Neural progenitor cell (in vitro differentiated cells): Measurements from ENCODE around the gene SINHCAF. TPM values are rescaled to one million over a fixed set of nuclear protein-coding genes. Genes with fewer than 3 reads are reported as not detected.

Source experiments
- DNase-seq: peaks from one replicate; pipeline ENCODE4 v3.0.0-alpha.2; 2016; ENCODE audit warnings: low spot score
- H2AFZ ChIP-seq: fragments of 200-600 bp; sonication (generic); replicated peaks from 2 replicates; pipeline ENCODE4 v1.6.1; 2016; ENCODE audit warnings: antibody characterized with exemption
- H3F3A ChIP-seq: fragments of 200-600 bp; sonication (generic); 2 replicates; pipeline ENCODE4 v1.6.1; 2016; ENCODE audit warnings: antibody characterized with exemption, low read depth
- H3K27ac ChIP-seq: fragments of 200-600 bp; sonication (generic); 2 replicates; pipeline ENCODE4 v1.5.1; 2016; ENCODE audit warnings: mild to moderate bottlenecking
- H3K27me3 ChIP-seq: fragments of 200-600 bp; sonication (generic); 2 replicates; pipeline ENCODE4 v1.6.1; 2016; ENCODE audit warnings: mild to moderate bottlenecking, moderate library complexity
- H3K36me3 ChIP-seq: fragments of 200-600 bp; sonication (generic); 2 replicates; pipeline ENCODE4 v1.5.1; 2016
- H3K4me1 ChIP-seq: fragments of 200-600 bp; sonication (generic); 2 replicates; pipeline ENCODE4 v1.6.1; 2016; ENCODE audit warnings: mixed run types
- H3K4me2 ChIP-seq: fragments of 200-600 bp; sonication (generic); 2 replicates; pipeline ENCODE4 v1.6.1; 2016
- H3K4me3 ChIP-seq: fragments of 200-600 bp; sonication (generic); 2 replicates; pipeline ENCODE4 v1.5.1; 2016
- H3K79me2 ChIP-seq: fragments of 200-600 bp; sonication (generic); 2 replicates; pipeline ENCODE4 v1.6.1; 2016; ENCODE audit warnings: low read depth
- H3K9ac ChIP-seq: fragments of 200-600 bp; sonication (generic); 2 replicates; pipeline ENCODE4 v1.6.1; 2016
- H3K9me3 ChIP-seq: fragments of 200-600 bp; sonication (generic); 2 replicates; pipeline ENCODE4 v1.5.1; 2016; ENCODE audit warnings: low read depth
- H4K20me1 ChIP-seq: fragments of 200-600 bp; sonication (generic); 2 replicates; pipeline ENCODE4 v1.6.1; 2016; ENCODE audit warnings: low read depth
- H3K27ac Mint-ChIP-seq: 3 replicates; pipeline ENCODE4 v1.8.0; 2021; ENCODE audit warnings: mixed read lengths
- H3K27me3 Mint-ChIP-seq: 2 replicates; pipeline ENCODE4 v1.8.0; 2022; ENCODE audit warnings: low read depth, mild to moderate bottlenecking, inconsistent platforms, moderate library complexity, mixed read lengths; ENCODE audit not compliant: insufficient read depth
- H3K36me3 Mint-ChIP-seq: 3 replicates; pipeline ENCODE4 v1.8.0; 2021; ENCODE audit warnings: mixed read lengths
- H3K4me1 Mint-ChIP-seq: 3 replicates; pipeline ENCODE4 v1.8.0; 2021; ENCODE audit warnings: mixed read lengths
- H3K4me3 Mint-ChIP-seq: 3 replicates; pipeline ENCODE4 v1.8.0; 2021; ENCODE audit warnings: mild to moderate bottlenecking, moderate library complexity, mixed read lengths
- H3K9me3 Mint-ChIP-seq: 3 replicates; pipeline ENCODE4 v1.8.0; 2020; ENCODE audit warnings: mixed read lengths
- CTCF ChIP-seq: fragments of 200-600 bp; sonication (generic); IDR thresholded peaks from 2 replicates; pipeline ENCODE4 v1.5.1; 2017; ENCODE audit warnings: antibody characterized with exemption, mild to moderate bottlenecking
- EZH2 ChIP-seq: fragments of 200-600 bp; sonication (generic); IDR thresholded peaks from 2 replicates; pipeline ENCODE4 v1.6.1; 2017; ENCODE audit warnings: antibody characterized with exemption, mild to moderate bottlenecking, moderate library complexity
- EZH2phosphoT487 ChIP-seq: fragments of 200-600 bp; sonication (generic); IDR thresholded peaks from 2 replicates; pipeline ENCODE4 v1.6.1; 2017; ENCODE audit warnings: antibody characterized with exemption
- total RNA-seq: library from RNA; depleted of rRNA; stranded (reverse); fragments of >200 nt; gene quantifications from 2 replicates; pipeline ENCODE4 v1.2.3, GENCODE V29; 2015; ENCODE audit warnings: low replicate concordance

SINHCAF gene
- total RNA-seq, 1 donor from 2014 or later, result 1,260 TPM

- no peak overlapping the region for H3K4me3 Mint-ChIP-seq
- H3K4me2 ChIP-seq, result peak overlapping the region; percentile 60
- no peaks in the 10 kb centered on the region for H3K79me2 ChIP-seq
- peak; percentile 86 for DNase-seq
- peak overlapping the region; percentile 16 for H3K4me3 ChIP-seq
- peak overlapping the region; percentile 86 for H3K27ac Mint-ChIP-seq
- H2AFZ ChIP-seq, result no peak overlapping the region
- no peaks in the 10 kb centered on the region for H3K36me3 Mint-ChIP-seq
- H3K27me3 ChIP-seq, result no peaks in the 10 kb centered on the region
- H3K9me3 ChIP-seq, result no peaks in the 10 kb centered on the region
- H4K20me1 ChIP-seq, result no peaks in the 10 kb centered on the region
- no peaks in the 10 kb centered on the region for H3K36me3 ChIP-seq
- H3K27ac ChIP-seq, result peak overlapping the region; percentile 93
- no peak overlapping the region for H3K9ac ChIP-seq
- no peaks in the 10 kb centered on the region for H3K9me3 Mint-ChIP-seq
- H3F3A ChIP-seq, result peaks cover 40% of the 10 kb centered on the region
- peaks cover 20% of the 10 kb centered on the region for H3K4me1 Mint-ChIP-seq
- H3K27me3 Mint-ChIP-seq, result no peaks in the 10 kb centered on the region
- H3K4me1 ChIP-seq, result peaks cover 26% of the 10 kb centered on the region
- TF ChIP-seq EZH2phosphoT487, result no peak
- TF ChIP-seq EZH2, result no peak
- TF ChIP-seq CTCF, result no peak
Measured at GRCh38 chr12:31353750-31354708, 28.1 kb upstream of the SINHCAF start.

DNA sequence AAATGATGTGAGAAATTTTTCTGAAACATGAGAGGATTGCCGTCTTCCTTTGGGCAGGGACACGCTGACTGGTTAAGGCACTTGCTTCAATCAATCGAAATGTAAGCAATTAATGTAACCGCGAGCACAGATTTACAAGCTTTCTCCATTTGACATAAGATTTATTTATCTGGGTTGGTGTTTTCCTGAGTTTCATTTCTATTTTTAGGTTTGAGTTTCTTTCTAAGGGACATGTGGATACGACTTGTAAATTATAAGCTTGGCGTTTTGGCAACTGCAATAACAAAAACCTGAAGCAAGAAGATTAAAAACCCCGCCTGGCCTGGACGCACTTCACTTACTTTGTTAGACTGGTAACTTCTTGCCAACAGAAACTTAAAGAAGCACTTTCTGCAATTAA, 20.3 kb upstream of the SINHCAF start:
- Histone ChIP-seq H3F3A (no peaks in the 10 kb centered on the region), H3K4me3 (no peak overlapping the region), H3K4me2 (no peak overlapping the region), H3K79me2 (no peaks in the 10 kb centered on the region), H4K20me1 (no peaks in the 10 kb centered on the region), H2AFZ (no peak overlapping the region), H3K27me3 (no peaks in the 10 kb centered on the region), H3K36me3 (no peaks in the 10 kb centered on the region), H3K27ac (no peak overlapping the region), H3K9me3 (no peaks in the 10 kb centered on the region), H3K9ac (no peak overlapping the region), H3K4me1 (no peaks in the 10 kb centered on the region)
- TF ChIP-seq EZH2 (no peak), CTCF (no peak), EZH2phosphoT487 (no peak)
- H3K9me3 Mint-ChIP-seq, result no peaks in the 10 kb centered on the region
- H3K27ac Mint-ChIP-seq, result no peak overlapping the region
- H3K36me3 Mint-ChIP-seq, result peaks cover 3% of the 10 kb centered on the region
- DNase-seq, result no peak
- H3K27me3 Mint-ChIP-seq, result peaks cover 3% of the 10 kb centered on the region
- H3K4me1 Mint-ChIP-seq, result no peaks in the 10 kb centered on the region
- no peak overlapping the region for H3K4me3 Mint-ChIP-seq

GRCh38 chr12:31343139-31343538, 17.2 kb upstream of the SINHCAF start:
- H3K4me3 Mint-ChIP-seq, result no peak overlapping the region
- H3K36me3 Mint-ChIP-seq, result peaks cover 3% of the 10 kb centered on the region
- no peaks in the 10 kb centered on the region for H4K20me1 ChIP-seq
- no peaks in the 10 kb centered on the region for H3F3A ChIP-seq
- no peak overlapping the region for H3K27ac Mint-ChIP-seq
- H3K27me3 ChIP-seq, result no peaks in the 10 kb centered on the region
- no peaks in the 10 kb centered on the region for H3K4me1 ChIP-seq
- H3K4me1 Mint-ChIP-seq, result no peaks in the 10 kb centered on the region
- no peak for DNase-seq
- H3K36me3 ChIP-seq, result no peaks in the 10 kb centered on the region
- no peak overlapping the region for H3K27ac ChIP-seq
- no peak overlapping the region for H3K4me3 ChIP-seq
- H3K27me3 Mint-ChIP-seq, result peaks cover 3% of the 10 kb centered on the region
- H3K4me2 ChIP-seq, result no peak overlapping the region
- no peaks in the 10 kb centered on the region for H3K9me3 ChIP-seq
- no peak overlapping the region for H3K9ac ChIP-seq
- no peak for TF ChIP-seq EZH2phosphoT487
- no peak for TF ChIP-seq CTCF
- TF ChIP-seq EZH2, result no peak
- no peaks in the 10 kb centered on the region for H3K79me2 ChIP-seq
- no peak overlapping the region for H2AFZ ChIP-seq
- H3K9me3 Mint-ChIP-seq, result no peaks in the 10 kb centered on the region
